ENCODE data around the gene ZNF700.

Gene ZNF700

GRCh38 chr19:11964858-11965645 lies 40.1 kb downstream of the ZNF700 start, which contains the start of gene ZNF763:
Gene ZNF763, plus strand, starts transcription at chr19:11965040. Its CDS starts 169 bp downstream, at chr19:11965209.
- H3K27ac ChIP-seq (ENCODE audit: extremely low read depth, low read depth, low read length) = no peak within 1 kb of the TSS
- no peaks in the 10 kb centered on the region for H3K9me3 ChIP-seq (ENCODE audit: control insufficient read depth, insufficient read depth, low read depth, low read length)
- H3K36me3 ChIP-seq (ENCODE audit: control insufficient read depth in 2 of 2, insufficient read depth in 1 of 2, low read length in 2 of 2) = no peaks in the 10 kb centered on the region
- H3K4me3 ChIP-seq (ENCODE audit: low read depth, low read length) = peak within 1 kb of the TSS; percentile 50
- no peaks in the 10 kb centered on the region for H3K4me1 ChIP-seq (ENCODE audit: control insufficient read depth, insufficient read depth, low read length)
- ChIA-PET POLR2A (interaction anchor here (0.6 kb wide), 1 partner anchor 359 kb away, joined by 4 read pairs; no protein-coding TSS in a partner anchor), CTCF (interaction anchor here (0.7 to 0.9 kb wide), 2 partner anchors 25 to 173 kb away, joined by 3 read pairs; no protein-coding TSS in a partner anchor)
- TF ChIP-seq ZNF211 (tag by site-specific recombination; IDR thresholded peaks at IDR 0.05; ENCODE audit: low read depth) = no peak
- TF ChIP-seq ZNF19 (tag by site-specific recombination; IDR thresholded peaks at IDR 0.05; ENCODE audit: low read depth) = no peak
- no peak for TF ChIP-seq EGR2 (tag by site-specific recombination; IDR thresholded peaks at IDR 0.05; ENCODE audit: low read depth)
- no peak for TF ChIP-seq ZNF658 (tag by site-specific recombination; IDR thresholded peaks at IDR 0.05)
- no peak for TF ChIP-seq ZNF529 (tag by site-specific recombination; IDR thresholded peaks at IDR 0.05; ENCODE audit: insufficient replicate concordance)
- TF ChIP-seq ZNF639 (tag by site-specific recombination; IDR thresholded peaks at IDR 0.05) = no peak
- no peak for TF ChIP-seq ZNF114 (tag by site-specific recombination; IDR thresholded peaks at IDR 0.05)
- no peak for TF ChIP-seq ZBTB8A (tag by site-specific recombination; IDR thresholded peaks at IDR 0.05)
- TF ChIP-seq ZNF239 (tag by site-specific recombination; IDR thresholded peaks at IDR 0.05) = no peak
- TF ChIP-seq ZNF610 (tag by site-specific recombination; IDR thresholded peaks at IDR 0.05; ENCODE audit: borderline replicate concordance) = no peak
- TF ChIP-seq, protein P1, sequence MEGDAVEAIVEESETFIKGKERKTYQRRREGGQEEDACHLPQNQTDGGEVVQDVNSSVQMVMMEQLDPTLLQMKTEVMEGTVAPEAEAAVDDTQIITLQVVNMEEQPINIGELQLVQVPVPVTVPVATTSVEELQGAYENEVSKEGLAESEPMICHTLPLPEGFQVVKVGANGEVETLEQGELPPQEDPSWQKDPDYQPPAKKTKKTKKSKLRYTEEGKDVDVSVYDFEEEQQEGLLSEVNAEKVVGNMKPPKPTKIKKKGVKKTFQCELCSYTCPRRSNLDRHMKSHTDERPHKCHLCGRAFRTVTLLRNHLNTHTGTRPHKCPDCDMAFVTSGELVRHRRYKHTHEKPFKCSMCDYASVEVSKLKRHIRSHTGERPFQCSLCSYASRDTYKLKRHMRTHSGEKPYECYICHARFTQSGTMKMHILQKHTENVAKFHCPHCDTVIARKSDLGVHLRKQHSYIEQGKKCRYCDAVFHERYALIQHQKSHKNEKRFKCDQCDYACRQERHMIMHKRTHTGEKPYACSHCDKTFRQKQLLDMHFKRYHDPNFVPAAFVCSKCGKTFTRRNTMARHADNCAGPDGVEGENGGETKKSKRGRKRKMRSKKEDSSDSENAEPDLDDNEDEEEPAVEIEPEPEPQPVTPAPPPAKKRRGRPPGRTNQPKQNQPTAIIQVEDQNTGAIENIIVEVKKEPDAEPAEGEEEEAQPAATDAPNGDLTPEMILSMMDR (tag by site-specific recombination; IDR thresholded peaks at IDR 0.05) = no peak
- no peak for TF ChIP-seq ZNF76 (tag by site-specific recombination; IDR thresholded peaks at IDR 0.05; ENCODE audit: borderline replicate concordance, low read depth)
- TF ChIP-seq HOXD13 (CRISPR knock-in tag; IDR thresholded peaks at IDR 0.05; ENCODE audit: borderline replicate concordance) = no peak
- TF ChIP-seq WT1 (tag by site-specific recombination; IDR thresholded peaks at IDR 0.05) = no peak
- no peak for TF ChIP-seq SCRT1 (tag by site-specific recombination; IDR thresholded peaks at IDR 0.05; ENCODE audit: borderline replicate concordance)
- TF ChIP-seq ZNF514 (tag by site-specific recombination; IDR thresholded peaks at IDR 0.05) = no peak
- TF ChIP-seq ZNF221 (tag by site-specific recombination; IDR thresholded peaks at IDR 0.05; ENCODE audit: borderline replicate concordance) = no peak
- TF ChIP-seq KLF9 (tag by site-specific recombination; IDR thresholded peaks at IDR 0.05; ENCODE audit: low read depth) = no peak
- no peak for TF ChIP-seq ZNF223 (tag by site-specific recombination; IDR thresholded peaks at IDR 0.05)
- no peak for TF ChIP-seq ZNF704 (tag by site-specific recombination; IDR thresholded peaks at IDR 0.05)

GRCh38 chr19:11970174-11970573 lies 45.3 kb downstream of the ZNF700 start:
- Histone ChIP-seq H3K4me1 (ENCODE audit: control insufficient read depth, insufficient read depth, low read length) (no peaks in the 10 kb centered on the region), H3K4me3 (ENCODE audit: low read depth, low read length) (no peak overlapping the region), H3K36me3 (ENCODE audit: control insufficient read depth in 2 of 2, insufficient read depth in 1 of 2, low read length in 2 of 2) (no peaks in the 10 kb centered on the region), H3K9me3 (ENCODE audit: control insufficient read depth, insufficient read depth, low read depth, low read length) (no peaks in the 10 kb centered on the region), H3K27ac (ENCODE audit: extremely low read depth, low read depth, low read length) (no peak overlapping the region)
- ChIA-PET CTCF (interaction anchor here (0.6 kb wide), 1 partner anchor 292 kb away, joined by 5 read pairs; no protein-coding TSS in a partner anchor), POLR2A (no interaction called here)
- no peak for TF ChIP-seq ZNF324 (tag by site-specific recombination; IDR thresholded peaks at IDR 0.05)
- no peak for TF ChIP-seq ZXDB (tag by site-specific recombination; IDR thresholded peaks at IDR 0.05)
- no peak for TF ChIP-seq ZNF112 (tag by site-specific recombination; IDR thresholded peaks at IDR 0.05)
- TF ChIP-seq ZNF610 (tag by site-specific recombination; IDR thresholded peaks at IDR 0.05; ENCODE audit: borderline replicate concordance) = no peak
- no peak for TF ChIP-seq ZNF514 (tag by site-specific recombination; IDR thresholded peaks at IDR 0.05)
- TF ChIP-seq MYNN (tag by site-specific recombination; IDR thresholded peaks at IDR 0.05; ENCODE audit: borderline replicate concordance) = no peak
- no peak for TF ChIP-seq IKZF3 (tag by site-specific recombination; IDR thresholded peaks at IDR 0.05)
- TF ChIP-seq MZF1 (tag by site-specific recombination; IDR thresholded peaks at IDR 0.05; ENCODE audit: borderline replicate concordance) = no peak
- TF ChIP-seq ZNF660 (tag by site-specific recombination; IDR thresholded peaks at IDR 0.05) = no peak
- TF ChIP-seq ZFHX2 (tag by site-specific recombination; conservative IDR thresholded peaks at IDR 0.05) = no peak
